Nephron progenitor cell (in vitro differentiated cells): Measurements from ENCODE around the gene PGAM1.
A peak's percentile ranks its signal among the peaks of the same experiment; 100 is the strongest.
"Not testable (repeated sequence)": the region's sequence is repeated elsewhere in the genome, so short reads cannot be mapped to it uniquely, and the experiment has no call there.

Experiments used
- DNase-seq: peaks from one replicate; pipeline ENCODE4 v3.0.0; 2021
- H3K27ac Mint-ChIP-seq: 2 replicates; pipeline ENCODE4 v1.8.0; 2021; ENCODE audit warnings: mild to moderate bottlenecking, moderate library complexity, mixed read lengths
- H3K27me3 Mint-ChIP-seq: 2 replicates; pipeline ENCODE4 v1.8.0; 2021; ENCODE audit warnings: mild to moderate bottlenecking, low read depth, mixed read lengths; ENCODE audit not compliant: poor library complexity
- H3K36me3 Mint-ChIP-seq: 2 replicates; pipeline ENCODE4 v1.8.0; 2021; ENCODE audit warnings: low read depth, mixed read lengths
- H3K4me1 Mint-ChIP-seq: 2 replicates; pipeline ENCODE4 v1.8.0; 2021; ENCODE audit warnings: mixed read lengths
- H3K4me3 Mint-ChIP-seq: 2 replicates; pipeline ENCODE4 v1.8.0; 2021; ENCODE audit warnings: mild to moderate bottlenecking, moderate library complexity, mixed read lengths
- H3K9me3 Mint-ChIP-seq: 2 replicates; pipeline ENCODE4 v1.8.0; 2021; ENCODE audit warnings: mild to moderate bottlenecking, moderate library complexity, mixed read lengths
- TF ChIP-seq, protein P1 (sequence below): fragments of 200-600 bp; sonication (generic); IDR thresholded peaks from 2 replicates; pipeline ENCODE4 v1.5.0; 2021; ENCODE audit warnings: antibody characterized with exemption

The PGAM1 gene

GRCh38 chr10:97411406-97411805 lies 14.6 kb upstream of the PGAM1 start:
- Mint-ChIP-seq H3K9me3 (no peaks in the 10 kb centered on the region), H3K27me3 (peaks cover 6% of the 10 kb centered on the region), H3K27ac (no peak overlapping the region), H3K36me3 (no peaks in the 10 kb centered on the region), H3K4me1 (peaks cover 39% of the 10 kb centered on the region), H3K4me3 (no peak overlapping the region)
- TF ChIP-seq, protein P1, sequence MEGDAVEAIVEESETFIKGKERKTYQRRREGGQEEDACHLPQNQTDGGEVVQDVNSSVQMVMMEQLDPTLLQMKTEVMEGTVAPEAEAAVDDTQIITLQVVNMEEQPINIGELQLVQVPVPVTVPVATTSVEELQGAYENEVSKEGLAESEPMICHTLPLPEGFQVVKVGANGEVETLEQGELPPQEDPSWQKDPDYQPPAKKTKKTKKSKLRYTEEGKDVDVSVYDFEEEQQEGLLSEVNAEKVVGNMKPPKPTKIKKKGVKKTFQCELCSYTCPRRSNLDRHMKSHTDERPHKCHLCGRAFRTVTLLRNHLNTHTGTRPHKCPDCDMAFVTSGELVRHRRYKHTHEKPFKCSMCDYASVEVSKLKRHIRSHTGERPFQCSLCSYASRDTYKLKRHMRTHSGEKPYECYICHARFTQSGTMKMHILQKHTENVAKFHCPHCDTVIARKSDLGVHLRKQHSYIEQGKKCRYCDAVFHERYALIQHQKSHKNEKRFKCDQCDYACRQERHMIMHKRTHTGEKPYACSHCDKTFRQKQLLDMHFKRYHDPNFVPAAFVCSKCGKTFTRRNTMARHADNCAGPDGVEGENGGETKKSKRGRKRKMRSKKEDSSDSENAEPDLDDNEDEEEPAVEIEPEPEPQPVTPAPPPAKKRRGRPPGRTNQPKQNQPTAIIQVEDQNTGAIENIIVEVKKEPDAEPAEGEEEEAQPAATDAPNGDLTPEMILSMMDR: no peak
- peak; percentile 43 for DNase-seq

- Mint-ChIP-seq H3K36me3 (no peaks in the 10 kb centered on the region), H3K4me3 (no peak overlapping the region), H3K27me3 (peaks cover 6% of the 10 kb centered on the region), H3K9me3 (no peaks in the 10 kb centered on the region), H3K27ac (no peak overlapping the region), H3K4me1 (peaks cover 44% of the 10 kb centered on the region)
- TF ChIP-seq, protein P1: no peak
- no peak for DNase-seq
Measured at GRCh38 chr10:97412891-97413304, 13.1 kb upstream of the PGAM1 start.

- no peaks in the 10 kb centered on the region for H3K9me3 Mint-ChIP-seq
- peaks cover 4% of the 10 kb centered on the region for H3K27me3 Mint-ChIP-seq
- DNase-seq: no peak
- TF ChIP-seq, protein P1: no peak
- peaks cover 63% of the 10 kb centered on the region for H3K4me1 Mint-ChIP-seq
- H3K4me3 Mint-ChIP-seq: no peak overlapping the region
- H3K36me3 Mint-ChIP-seq: no peaks in the 10 kb centered on the region
- H3K27ac Mint-ChIP-seq: no peak overlapping the region
Measured at GRCh38 chr10:97416565-97416964, 9.4 kb upstream of the PGAM1 start.

DNA sequence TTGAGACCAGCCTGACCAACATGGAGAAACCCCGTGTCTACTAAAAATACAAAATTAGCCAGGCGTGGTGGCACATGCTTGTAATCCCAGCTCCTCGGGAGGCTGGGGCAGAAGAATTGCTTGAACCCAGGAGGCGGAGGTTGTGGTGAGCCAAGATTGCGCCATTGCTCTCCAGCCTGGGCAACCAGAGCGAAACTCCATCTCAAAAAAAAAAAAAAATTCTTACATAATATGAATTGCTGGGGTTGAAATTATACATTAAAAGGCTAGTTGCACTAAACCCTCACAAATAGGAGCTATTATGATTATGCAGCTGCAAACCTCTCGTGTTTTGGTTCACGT lies 2.3 kb upstream of the PGAM1 start:
- not testable (repeated sequence) for H3K4me3 Mint-ChIP-seq, H3K27ac Mint-ChIP-seq, DNase-seq

DNA sequence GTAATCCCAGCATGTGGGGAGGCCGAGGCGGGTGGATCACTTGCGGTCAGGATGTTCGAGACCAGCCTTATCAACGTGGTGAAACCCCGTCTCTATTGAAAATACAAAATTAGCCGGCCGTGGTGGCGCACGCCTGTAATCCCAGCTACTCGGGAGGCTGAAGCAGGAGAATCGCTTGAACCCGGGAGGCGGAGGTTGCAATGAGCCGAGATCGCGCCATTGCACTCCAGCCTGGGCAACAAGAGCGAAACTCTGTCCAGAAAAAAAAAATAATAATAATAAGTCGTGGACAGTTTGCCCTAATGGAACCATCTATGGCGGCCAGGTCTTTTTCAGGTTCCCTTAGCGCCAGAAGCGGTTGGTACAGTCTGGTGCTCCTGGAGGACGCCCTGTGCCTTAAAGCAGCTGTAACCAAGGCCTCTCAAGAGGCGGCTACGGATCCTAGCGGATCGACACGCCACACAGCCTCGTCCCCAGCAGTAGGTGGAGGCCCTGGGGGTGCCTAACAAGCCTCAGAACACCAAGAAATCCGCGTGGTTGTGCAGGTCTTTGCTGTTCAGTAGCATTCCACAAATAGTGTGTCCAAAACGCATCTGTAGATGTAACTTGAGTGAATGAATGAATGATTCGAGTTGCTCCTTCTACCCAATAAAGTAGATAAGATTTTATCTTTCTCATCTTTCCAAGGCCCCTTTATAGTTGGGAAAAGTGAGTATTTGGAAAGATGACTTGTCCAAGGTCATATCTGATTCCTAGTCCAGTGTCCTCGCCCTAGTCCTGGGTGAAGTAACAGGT lies 982 bp downstream of the PGAM1 start:
- Mint-ChIP-seq H3K27ac (peak overlapping the region; percentile 98), H3K4me1 (peaks cover 27% of the 10 kb centered on the region), H3K36me3 (peaks cover 38% of the 10 kb centered on the region), H3K9me3 (no peaks in the 10 kb centered on the region), H3K4me3 (peak overlapping the region; percentile 94), H3K27me3 (peaks cover 3% of the 10 kb centered on the region)
- no peak for DNase-seq
- TF ChIP-seq, protein P1: no peak

More for the DNA sequence above, 2.3 kb upstream of the PGAM1 start:
- H3K36me3 Mint-ChIP-seq, H3K27me3 Mint-ChIP-seq, H3K9me3 Mint-ChIP-seq: not testable (repeated sequence)
- H3K4me1 Mint-ChIP-seq: peaks cover 33% of the 10 kb centered on the region

DNA sequence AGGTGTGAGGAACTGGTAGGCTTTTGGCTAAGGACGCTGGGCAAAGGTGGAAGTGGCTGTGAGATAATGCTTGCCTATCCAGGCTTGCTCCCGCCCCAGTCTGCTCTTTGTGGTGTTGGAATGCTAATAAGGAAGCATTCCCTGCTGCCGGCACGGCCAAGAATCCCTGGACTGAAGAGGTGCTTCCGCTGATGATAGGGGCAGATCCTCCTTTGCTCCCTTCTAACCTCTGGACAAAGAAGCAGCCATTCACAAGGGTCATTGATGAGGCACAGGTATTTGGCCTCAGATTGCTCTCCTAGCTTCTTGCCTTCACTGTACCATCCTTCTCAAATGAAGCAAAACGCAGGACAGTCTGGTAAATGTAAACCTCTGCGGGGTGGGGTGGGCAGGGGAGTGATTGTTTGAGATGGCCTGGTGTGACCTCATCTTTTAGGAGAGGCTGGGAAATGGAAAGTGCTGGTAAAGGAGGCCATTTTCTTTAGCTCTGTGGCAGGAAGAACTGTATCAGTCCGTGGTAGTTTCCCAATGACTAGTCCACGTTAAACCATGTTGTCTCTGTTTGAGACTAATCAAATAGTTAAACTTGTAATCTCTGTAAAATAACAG lies 1.7 kb downstream of the PGAM1 start:
- peak overlapping the region; percentile 98 for H3K27ac Mint-ChIP-seq

More for the DNA sequence above, 1.7 kb downstream of the PGAM1 start:
- DNase-seq: peak; percentile 40
- H3K4me1 Mint-ChIP-seq: peaks cover 27% of the 10 kb centered on the region
- TF ChIP-seq, protein P1: no peak
- H3K9me3 Mint-ChIP-seq: no peaks in the 10 kb centered on the region
- peak overlapping the region; percentile 94 for H3K4me3 Mint-ChIP-seq
- peaks cover 3% of the 10 kb centered on the region for H3K27me3 Mint-ChIP-seq
- peaks cover 41% of the 10 kb centered on the region for H3K36me3 Mint-ChIP-seq
